Testis (tissue), 3 donors: ENCODE measurements around the gene SIRT2. TPM values are rescaled to one million over a fixed set of nuclear protein-coding genes. Genes with fewer than 3 reads are reported as not detected.
"Not testable (repeated sequence)": the region's sequence is repeated elsewhere in the genome, so short reads cannot be mapped to it uniquely, and the experiment has no call there.

ENCODE experiments used
- DNase-seq: peaks from one replicate; pipeline ENCODE4 v3.0.0-alpha.2; 2019
- H3K27ac ChIP-seq, 2 donors: fragments of 200-600 bp; sonication (generic); one replicate each; pipeline ENCODE4 v1.5.1; 2019
- H3K27me3 ChIP-seq: fragments of 200-600 bp; sonication (generic); one replicate; pipeline ENCODE4 v1.5.1; 2019
- H3K36me3 ChIP-seq: fragments of 200-600 bp; sonication (generic); one replicate; pipeline ENCODE4 v1.5.1; 2017; ENCODE audit warnings: low read depth; ENCODE audit errors: missing control alignments
- H3K4me1 ChIP-seq: fragments of 200-600 bp; sonication (generic); one replicate; pipeline ENCODE4 v1.5.1; 2019
- H3K4me3 ChIP-seq, 2 donors: fragments of 200-600 bp; sonication (generic); one replicate each; pipeline ENCODE4 v1.5.1; 2017 to 2019
- H3K9me3 ChIP-seq: fragments of 200-600 bp; sonication (generic); one replicate; pipeline ENCODE4 v1.5.1; 2017
- CTCF ChIP-seq, 3 experiments: fragments of 450-650 bp in 2 of 3; fragments of 200-600 bp in 1 of 3; sonication (generic) in 1 of 3; IDR thresholded peaks; one replicate each; pipeline ENCODE4 v1.5.1; 2016 to 2019; ENCODE audit warnings: antibody characterized with exemption in 3 of 3, mild to moderate bottlenecking in 2 of 3, moderate library complexity in 1 of 3
- POLR2A ChIP-seq: fragments of 450-650 bp; IDR thresholded peaks from one replicate; pipeline ENCODE4 v1.6.1; 2017; ENCODE audit warnings: antibody characterized with exemption, mild to moderate bottlenecking, moderate library complexity
- WGBS, 2 donors: methylation state at CpG; one replicate each; pipeline ENCODE4 v1.1.5; 2018; 5-methylcytosine and 5-hydroxymethylcytosine counted together
- intact Hi-C: fragments of 100-400 bp; cut with DNase I; formaldehyde crosslinking; loops from one replicate; pipeline ENCODE4 v1.15.1; 2023; ENCODE audit warnings: low total_unique reads
- polyA plus RNA-seq: library from polyadenylated mRNA; stranded (reverse); fragments of 350-450 nt; fragmentation: Illumina TruSeq; extraction: RNeasy Lipid Tissue Mini Kit (QIAGEN cat#74804); gene quantifications from one replicate; pipeline ENCODE4 v1.2.3, GENCODE V29; 2014; ENCODE audit warnings: low read depth, low replicate concordance; ENCODE audit not compliant: insufficient read depth
- total RNA-seq, 2 donors: library from RNA; depleted of rRNA; stranded (reverse); fragments of >200 nt; gene quantifications; one replicate each; pipeline ENCODE4 v1.2.3, GENCODE V29; 2016

SIRT2 gene
- total and polyA plus RNA-seq, 3 donors from 2014 or later, result 89.1 to 107 (median 95.3) TPM

- WGBS, 2 donors, result 80 to 88% methylated on average over 10 of the region's 10 CpGs
- intact Hi-C loops, result no loop called here
- Histone ChIP-seq H3K27ac (no peak overlapping the region), H3K4me1 (no peaks in the 10 kb centered on the region), H3K4me3 (no peak overlapping the region), H3K27me3 (no peaks in the 10 kb centered on the region), H3K9me3 (no peaks in the 10 kb centered on the region), H3K36me3 (no peaks in the 10 kb centered on the region)
- TF ChIP-seq CTCF (IDR thresholded peaks at IDR 0.05) (no peak), POLR2A (no peak)
- DNase-seq, result no peak
These were observed 32.1 kb downstream of the SIRT2 start for GRCh38 chr19:38867171-38867780.

GRCh38 chr19:38862321-38863059 is 36.9 kb downstream of the SIRT2 start:
- intact Hi-C loops, result no loop called here
- TF ChIP-seq POLR2A (no peak), CTCF (IDR thresholded peaks at IDR 0.05) (no peak)
- 58% methylated on average over 10 of the region's 10 CpGs for WGBS, 2 donors
- Histone ChIP-seq H3K9me3 (no peaks in the 10 kb centered on the region), H3K36me3 (no peaks in the 10 kb centered on the region), H3K27ac (no peak overlapping the region), H3K4me3 (no peak overlapping the region), H3K4me1 (peaks cover 4% of the 10 kb centered on the region), H3K27me3 (no peaks in the 10 kb centered on the region)
- no peak for DNase-seq

GRCh38 chr19:38861368-38861767 is 38.0 kb downstream of the SIRT2 start:
- intact Hi-C loops, result no loop called here
- Histone ChIP-seq H3K27ac (no peak overlapping the region), H3K4me3 (no peak overlapping the region), H3K36me3 (no peaks in the 10 kb centered on the region), H3K9me3 (no peaks in the 10 kb centered on the region), H3K4me1 (peaks cover 4% of the 10 kb centered on the region), H3K27me3 (no peaks in the 10 kb centered on the region)
- no peak for TF ChIP-seq POLR2A
- no peak for TF ChIP-seq CTCF (IDR thresholded peaks at IDR 0.05)
- 92 to 94% methylated on average over 3 of the region's 3 CpGs for WGBS, 2 donors
- DNase-seq, result no peak

- DNase-seq, H3K27me3 ChIP-seq, H3K4me3 ChIP-seq, intact Hi-C loops, H3K9me3 ChIP-seq, H3K4me1 ChIP-seq, H3K36me3 ChIP-seq, H3K27ac ChIP-seq: not testable (repeated sequence)
- 48 to 61% methylated on average over 21 of the region's 21 CpGs for WGBS, 2 donors
These were observed 39.7 kb downstream of the SIRT2 start for GRCh38 chr19:38859631-38860204.

GRCh38 chr19:38856813-38857212 is 42.6 kb downstream of the SIRT2 start:
- no peak overlapping the region for H3K27ac ChIP-seq

GRCh38 chr19:38855751-38856150 is 43.7 kb downstream of the SIRT2 start:
- WGBS, 2 donors, result 72% methylated on average over 31 of the region's 37 CpGs; no CpG with 5 or more reads in 1 of the 2 donors
- H3K4me1 ChIP-seq, result peaks cover 15% of the 10 kb centered on the region
- H3K27me3 ChIP-seq, H3K36me3 ChIP-seq, DNase-seq, H3K9me3 ChIP-seq, intact Hi-C loops, H3K27ac ChIP-seq: not testable (repeated sequence)
- peak overlapping the region; percentile 26 to 36 for H3K4me3 ChIP-seq

More at GRCh38 chr19:38856813-38857212, 42.6 kb downstream of the SIRT2 start:
- DNase-seq, result no peak
- no peak for TF ChIP-seq POLR2A
- TF ChIP-seq CTCF (IDR thresholded peaks at IDR 0.05), result no peak
- Histone ChIP-seq H3K27me3 (no peaks in the 10 kb centered on the region), H3K36me3 (no peaks in the 10 kb centered on the region), H3K9me3 (no peaks in the 10 kb centered on the region), H3K4me3 (no peak overlapping the region), H3K4me1 (peaks cover 10% of the 10 kb centered on the region)
- WGBS, 2 donors, result 65 to 71% methylated on average over 3 of the region's 3 CpGs
- intact Hi-C loops, result no loop called here

- DNase-seq, H3K27ac ChIP-seq, intact Hi-C loops, H3K9me3 ChIP-seq, H3K36me3 ChIP-seq, H3K27me3 ChIP-seq, H3K4me3 ChIP-seq: not testable (repeated sequence)
- 59 to 67% methylated on average over 3 of the region's 3 CpGs for WGBS, 2 donors
- H3K4me1 ChIP-seq, result peaks cover 14% of the 10 kb centered on the region
These were observed 44.5 kb downstream of the SIRT2 start for GRCh38 chr19:38854961-38855360.
